GM12875 (cell line): ENCODE measurements around the gene ABTB2.

Experiments used
- H3K4me3 ChIP-seq: one replicate; pipeline ENCODE4 v1.5.1; 2011; ENCODE audit warnings: low read depth, low read length, control low read depth
- CTCF ChIP-seq: IDR thresholded peaks from 2 replicates; pipeline ENCODE4 v1.5.1; 2011; ENCODE audit warnings: low read depth, mild to moderate bottlenecking, control low read depth, inconsistent platforms, low read length, moderate library complexity, borderline replicate concordance; ENCODE audit not compliant: insufficient read depth

Gene ABTB2

DNA sequence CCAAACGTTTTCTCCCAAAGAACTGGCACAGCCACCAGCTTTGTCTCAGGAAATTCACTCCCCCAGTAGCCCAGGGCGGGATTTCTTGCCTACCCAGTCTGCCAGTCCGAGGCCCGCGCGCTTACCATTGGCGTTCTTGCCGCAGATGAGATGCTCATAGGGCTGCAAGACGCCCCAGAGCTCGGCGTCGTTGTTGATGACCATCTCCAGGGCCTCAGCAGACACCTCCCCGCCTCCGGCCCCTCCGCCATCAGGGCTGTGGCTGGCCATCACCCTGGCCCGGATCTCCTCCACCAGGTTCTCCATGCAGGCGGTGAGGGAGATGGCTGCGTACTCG is 1.3 kb downstream of the ABTB2 start:
- peak overlapping the region; percentile 54 for H3K4me3 ChIP-seq
- TF ChIP-seq CTCF: no peak

DNA sequence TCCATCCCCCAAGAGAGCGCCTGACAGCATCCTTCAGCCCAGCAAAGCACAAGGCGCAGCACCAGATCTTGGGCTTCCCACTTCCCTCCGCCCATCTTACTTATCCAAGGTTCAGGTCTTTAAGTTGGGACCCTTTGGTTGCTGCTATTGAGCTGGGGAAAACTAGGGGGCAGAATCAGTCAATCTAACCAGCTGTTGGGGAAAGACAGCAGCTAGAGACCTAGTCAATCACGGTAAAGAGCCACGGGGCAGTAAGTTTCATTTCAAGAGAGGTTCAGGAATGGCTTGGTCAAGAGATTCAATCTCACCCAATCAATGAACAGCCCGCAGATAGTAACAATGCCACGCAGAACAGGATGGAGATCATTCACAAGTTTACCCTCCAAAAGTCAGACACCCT is 1.7 kb downstream of the ABTB2 start:
- TF ChIP-seq CTCF: no peak
- no peak overlapping the region for H3K4me3 ChIP-seq

DNA sequence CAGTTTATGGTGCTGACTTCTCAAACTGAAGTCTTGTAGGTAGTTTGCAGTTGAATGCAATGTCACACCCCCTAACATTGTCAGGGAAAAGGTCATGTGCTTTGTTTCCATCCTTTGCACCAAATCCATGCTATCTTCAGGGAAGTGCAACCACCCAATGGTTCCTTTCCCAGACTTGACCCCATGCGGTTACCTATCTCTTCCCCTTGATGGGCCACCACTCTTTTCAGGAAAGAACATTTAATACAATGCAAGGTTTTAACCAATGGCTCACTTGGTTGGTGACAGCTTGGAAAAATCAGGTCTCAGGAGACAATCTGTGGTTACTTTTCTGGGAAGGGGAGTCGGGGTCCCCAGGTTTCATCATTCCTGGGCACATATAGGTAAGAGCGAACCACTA is 2.1 kb downstream of the ABTB2 start:
- no peak overlapping the region for H3K4me3 ChIP-seq
- no peak for TF ChIP-seq CTCF

DNA sequence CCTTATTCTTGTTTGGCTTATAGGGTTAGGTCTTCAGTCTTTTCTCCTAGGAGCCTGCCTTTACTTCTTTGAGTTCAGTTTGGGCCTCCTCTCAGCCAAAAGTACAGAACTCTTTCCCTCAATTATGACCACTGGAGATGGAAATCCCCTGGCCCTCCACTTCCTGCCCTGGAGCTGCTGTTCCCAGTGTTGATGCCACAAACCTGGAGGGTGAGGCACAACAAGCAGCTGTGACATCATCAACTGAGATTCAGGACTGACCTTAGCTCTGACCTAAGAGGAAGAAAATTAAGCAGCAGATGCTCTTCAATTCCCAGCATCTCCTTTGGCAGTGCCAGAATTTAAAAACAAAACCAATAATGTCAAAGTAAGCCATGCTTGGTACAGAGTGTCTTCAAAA is 3.0 kb downstream of the ABTB2 start:
- no peak for TF ChIP-seq CTCF
- H3K4me3 ChIP-seq: no peak overlapping the region

- no peak for TF ChIP-seq CTCF
- no peak overlapping the region for H3K4me3 ChIP-seq
Observed at GRCh38 chr11:34353881-34354280, 3.9 kb downstream of the ABTB2 start.

- no peak for TF ChIP-seq CTCF
Observed at GRCh38 chr11:34351687-34352469, 5.9 kb downstream of the ABTB2 start.

GRCh38 chr11:34351051-34351450 is 6.8 kb downstream of the ABTB2 start:
- no peak overlapping the region for H3K4me3 ChIP-seq
- no peak for TF ChIP-seq CTCF

More at GRCh38 chr11:34351687-34352469, 5.9 kb downstream of the ABTB2 start:
- H3K4me3 ChIP-seq: no peak overlapping the region
